ENCODE measurements around the gene SPATA31D3.
"Not testable (repeated sequence)": the region's sequence is repeated elsewhere in the genome, so short reads cannot be mapped to it uniquely, and the experiment has no call there.

SPATA31D3 gene

GRCh38 chr9:81943393-81943792 lies at the start of gene SPATA31D3:
Gene SPATA31D3 (plus strand): TSS chr9:81943500. CDS start chr9:81943586, 86 bp downstream.
- not testable (repeated sequence) for H3K36me3 ChIP-seq (replicated peaks; ENCODE audit: insufficient read depth, low read length); H3K4me2 ChIP-seq (ENCODE audit: low read depth, low read length); H3K27ac ChIP-seq (ENCODE audit: low read length); H3K79me2 ChIP-seq (ENCODE audit: low read length); H3K9me3 ChIP-seq (replicated peaks; ENCODE audit: insufficient read depth, low read length); H3F3A ChIP-seq (ENCODE audit: insufficient read depth, low read length); H4K20me1 ChIP-seq (ENCODE audit: insufficient read depth, low read length); H3K4me1 ChIP-seq (ENCODE audit: low read length); DNase-seq; H3K27me3 ChIP-seq (replicated peaks; ENCODE audit: insufficient read depth, low read length); H3K4me3 ChIP-seq (ENCODE audit: low read length); H3K9me2 ChIP-seq (replicated peaks; ENCODE audit: insufficient read depth, low read length); H2AFZ ChIP-seq (ENCODE audit: low read length); H3K9ac ChIP-seq (ENCODE audit: low read length)

GRCh38 chr9:81893929-81894328 lies 49.4 kb upstream of the SPATA31D3 start:
- no peak overlapping the region for H3K4me2 ChIP-seq (ENCODE audit: low read depth, low read length)
- no peak overlapping the region for H3K4me3 ChIP-seq (ENCODE audit: low read length)
- TF ChIP-seq EZH2phosphoT487 (IDR thresholded peaks at IDR 0.05; ENCODE audit: low read length) (no peak), CTCF (IDR thresholded peaks at IDR 0.05; ENCODE audit: low read length) (no peak), EZH2 (optimal IDR thresholded peaks at IDR 0.05; ENCODE audit: low read depth, low read length) (no peak)
- H3K27me3 ChIP-seq (replicated peaks; ENCODE audit: insufficient read depth, low read length): no peaks in the 10 kb centered on the region
- H2AFZ ChIP-seq (ENCODE audit: low read length): no peak overlapping the region
- DNase-seq: no peak
- no peaks in the 10 kb centered on the region for H3K4me1 ChIP-seq (ENCODE audit: low read length)
- H3K9ac ChIP-seq (ENCODE audit: low read length): no peak overlapping the region
- H3F3A ChIP-seq (ENCODE audit: insufficient read depth, low read length): no peaks in the 10 kb centered on the region
- no peaks in the 10 kb centered on the region for H3K9me2 ChIP-seq (replicated peaks; ENCODE audit: insufficient read depth, low read length)
- H3K27ac ChIP-seq (ENCODE audit: low read length): no peak overlapping the region
- no peaks in the 10 kb centered on the region for H3K36me3 ChIP-seq (replicated peaks; ENCODE audit: insufficient read depth, low read length)
- H4K20me1 ChIP-seq (ENCODE audit: insufficient read depth, low read length): no peaks in the 10 kb centered on the region
- H3K9me3 ChIP-seq (replicated peaks; ENCODE audit: insufficient read depth, low read length): no peaks in the 10 kb centered on the region
- H3K79me2 ChIP-seq (ENCODE audit: low read length): no peaks in the 10 kb centered on the region

- Histone ChIP-seq H3F3A (ENCODE audit: insufficient read depth, low read length) (no peaks in the 10 kb centered on the region), H3K4me1 (ENCODE audit: low read length) (no peaks in the 10 kb centered on the region), H3K9me2 (replicated peaks; ENCODE audit: insufficient read depth, low read length) (no peaks in the 10 kb centered on the region), H4K20me1 (ENCODE audit: insufficient read depth, low read length) (no peaks in the 10 kb centered on the region), H3K36me3 (replicated peaks; ENCODE audit: insufficient read depth, low read length) (no peaks in the 10 kb centered on the region), H3K27ac (ENCODE audit: low read length) (no peak overlapping the region), H3K9me3 (replicated peaks; ENCODE audit: insufficient read depth, low read length) (no peaks in the 10 kb centered on the region), H3K9ac (ENCODE audit: low read length) (no peak overlapping the region), H3K4me3 (ENCODE audit: low read length) (no peak overlapping the region), H2AFZ (ENCODE audit: low read length) (no peak overlapping the region), H3K4me2 (ENCODE audit: low read depth, low read length) (no peak overlapping the region), H3K79me2 (ENCODE audit: low read length) (no peaks in the 10 kb centered on the region), H3K27me3 (replicated peaks; ENCODE audit: insufficient read depth, low read length) (no peaks in the 10 kb centered on the region)
- no peak for DNase-seq
- TF ChIP-seq EZH2 (optimal IDR thresholded peaks at IDR 0.05; ENCODE audit: low read depth, low read length) (no peak), EZH2phosphoT487 (IDR thresholded peaks at IDR 0.05; ENCODE audit: low read length) (no peak), CTCF (IDR thresholded peaks at IDR 0.05; ENCODE audit: low read length) (no peak)
These were observed 48.4 kb upstream of the SPATA31D3 start for GRCh38 chr9:81894891-81895290.

GRCh38 chr9:81896070-81896469 lies 47.2 kb upstream of the SPATA31D3 start:
- no peaks in the 10 kb centered on the region for H3K79me2 ChIP-seq (ENCODE audit: low read length)
- H3K4me1 ChIP-seq (ENCODE audit: low read length): no peaks in the 10 kb centered on the region
- no peaks in the 10 kb centered on the region for H3F3A ChIP-seq (ENCODE audit: insufficient read depth, low read length)
- no peaks in the 10 kb centered on the region for H3K36me3 ChIP-seq (replicated peaks; ENCODE audit: insufficient read depth, low read length)
- H3K9ac ChIP-seq (ENCODE audit: low read length): no peak overlapping the region
- H3K9me3 ChIP-seq (replicated peaks; ENCODE audit: insufficient read depth, low read length): no peaks in the 10 kb centered on the region
- no peak overlapping the region for H3K27ac ChIP-seq (ENCODE audit: low read length)
- no peak overlapping the region for H2AFZ ChIP-seq (ENCODE audit: low read length)
- no peak for TF ChIP-seq CTCF (IDR thresholded peaks at IDR 0.05; ENCODE audit: low read length)
- no peak for TF ChIP-seq EZH2phosphoT487 (IDR thresholded peaks at IDR 0.05; ENCODE audit: low read length)
- no peak for TF ChIP-seq EZH2 (optimal IDR thresholded peaks at IDR 0.05; ENCODE audit: low read depth, low read length)
- H3K9me2 ChIP-seq (replicated peaks; ENCODE audit: insufficient read depth, low read length): no peaks in the 10 kb centered on the region
- no peaks in the 10 kb centered on the region for H3K27me3 ChIP-seq (replicated peaks; ENCODE audit: insufficient read depth, low read length)
- H3K4me3 ChIP-seq (ENCODE audit: low read length): no peak overlapping the region
- DNase-seq: no peak
- H4K20me1 ChIP-seq (ENCODE audit: insufficient read depth, low read length): no peaks in the 10 kb centered on the region
- no peak overlapping the region for H3K4me2 ChIP-seq (ENCODE audit: low read depth, low read length)
